Cardiac fibroblast (primary cell): ENCODE results near the gene C19orf67.
A peak's percentile ranks its signal among the peaks of the same experiment; 100 is the strongest.

Experiments
- DNase-seq, 2 donors: peaks; one replicate each; pipeline versions ENCODE4 v3.0.0 to v3.0.0-alpha.2; 2010; ENCODE audit warnings: low read depth in 2 of 2
- H3K4me3 ChIP-seq, 2 donors: replicated peaks in 1 of 2; 1 replicate in 1 of 2; 2 replicates in 1 of 2; pipeline ENCODE4 v1.5.1; 2011; ENCODE audit warnings: low read depth in 2 of 2, low read length in 2 of 2, mild to moderate bottlenecking in 2 of 2, moderate library complexity in 1 of 2
- TF ChIP-seq, protein P1 (sequence below): IDR thresholded peaks from one replicate; pipeline ENCODE4 v1.5.1; 2011; ENCODE audit warnings: low read depth, mild to moderate bottlenecking, low read length, inconsistent platforms

C19orf67 gene

DNA sequence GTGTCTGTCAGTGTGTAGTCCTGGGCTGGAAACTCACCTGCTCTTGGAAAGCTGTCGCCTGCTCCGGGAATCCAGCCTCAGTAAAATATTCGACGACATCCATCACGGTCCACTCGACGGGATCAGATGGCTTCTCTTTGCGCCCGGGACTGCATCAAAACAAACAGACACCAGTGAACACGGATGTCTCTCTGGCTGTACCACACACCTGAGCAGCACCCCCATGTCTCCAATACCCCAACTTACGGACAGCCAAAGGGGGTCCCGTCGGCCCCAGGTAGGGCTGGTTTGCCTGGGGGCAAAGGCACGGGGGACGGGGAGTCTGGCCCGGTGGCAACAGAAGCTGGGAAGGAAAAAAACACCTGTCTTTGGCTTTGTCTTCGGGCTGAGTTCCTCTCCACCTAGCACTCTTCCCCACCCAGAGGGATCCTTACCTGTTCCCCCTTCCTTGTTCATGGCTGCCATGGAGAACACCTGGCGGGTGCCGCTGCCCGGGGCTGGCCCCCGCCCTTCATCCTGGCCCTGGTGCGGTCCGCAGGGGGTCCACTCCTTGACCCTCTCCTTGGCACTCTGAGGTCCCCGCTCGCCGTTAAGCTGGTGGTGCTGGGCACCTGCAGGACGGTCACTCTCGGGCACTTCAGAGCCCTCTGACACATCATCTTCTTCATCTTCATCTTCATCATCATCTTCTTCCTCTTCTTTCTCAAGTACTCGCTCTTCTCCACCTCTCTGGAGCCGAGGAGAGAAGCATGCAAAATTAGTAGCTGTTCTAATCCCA is 3.2 kb upstream of the C19orf67 start:
- TF ChIP-seq, protein P1, sequence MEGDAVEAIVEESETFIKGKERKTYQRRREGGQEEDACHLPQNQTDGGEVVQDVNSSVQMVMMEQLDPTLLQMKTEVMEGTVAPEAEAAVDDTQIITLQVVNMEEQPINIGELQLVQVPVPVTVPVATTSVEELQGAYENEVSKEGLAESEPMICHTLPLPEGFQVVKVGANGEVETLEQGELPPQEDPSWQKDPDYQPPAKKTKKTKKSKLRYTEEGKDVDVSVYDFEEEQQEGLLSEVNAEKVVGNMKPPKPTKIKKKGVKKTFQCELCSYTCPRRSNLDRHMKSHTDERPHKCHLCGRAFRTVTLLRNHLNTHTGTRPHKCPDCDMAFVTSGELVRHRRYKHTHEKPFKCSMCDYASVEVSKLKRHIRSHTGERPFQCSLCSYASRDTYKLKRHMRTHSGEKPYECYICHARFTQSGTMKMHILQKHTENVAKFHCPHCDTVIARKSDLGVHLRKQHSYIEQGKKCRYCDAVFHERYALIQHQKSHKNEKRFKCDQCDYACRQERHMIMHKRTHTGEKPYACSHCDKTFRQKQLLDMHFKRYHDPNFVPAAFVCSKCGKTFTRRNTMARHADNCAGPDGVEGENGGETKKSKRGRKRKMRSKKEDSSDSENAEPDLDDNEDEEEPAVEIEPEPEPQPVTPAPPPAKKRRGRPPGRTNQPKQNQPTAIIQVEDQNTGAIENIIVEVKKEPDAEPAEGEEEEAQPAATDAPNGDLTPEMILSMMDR: no peak
- no peak for DNase-seq
- H3K4me3 ChIP-seq: peak overlapping the region; percentile 46 to 68

DNA sequence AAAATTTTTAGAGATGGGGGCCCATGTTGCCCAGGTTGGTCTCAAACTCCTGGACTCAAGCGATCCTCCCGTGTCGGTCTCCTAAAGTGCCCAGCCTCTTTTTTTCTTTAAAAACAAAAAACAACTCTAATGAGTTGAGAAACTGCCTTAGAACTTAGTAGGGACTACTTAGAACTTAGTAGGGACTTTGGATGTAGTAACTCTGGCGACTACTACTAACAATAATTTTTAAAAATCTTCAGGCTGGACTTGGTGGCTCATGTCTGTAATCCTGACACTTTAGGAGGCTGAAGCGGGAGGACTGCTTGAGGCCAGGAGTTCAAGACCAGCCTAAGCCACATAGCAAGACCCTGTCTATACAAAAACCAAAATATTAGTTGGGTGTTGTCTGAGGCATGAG is 515 bp upstream of the C19orf67 start:
- TF ChIP-seq, protein P1: no peak
- DNase-seq: no peak
- no peak overlapping the region for H3K4me3 ChIP-seq

DNA sequence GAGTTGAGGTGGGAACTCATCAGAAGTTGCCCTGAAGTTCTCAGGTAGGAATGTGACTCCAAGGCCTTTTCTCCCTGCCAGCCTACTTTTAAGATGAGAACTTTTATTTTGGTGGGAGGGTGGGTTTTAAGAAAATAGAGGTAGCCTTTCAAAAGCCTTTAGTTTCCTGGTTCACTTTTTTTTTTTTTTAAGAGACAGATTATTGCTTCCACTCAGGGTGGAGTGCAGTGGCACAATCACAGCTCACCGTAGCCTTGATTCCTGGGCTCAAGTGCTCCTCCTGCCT is 3.0 kb downstream of the C19orf67 start:
- DNase-seq: no peak
- no peak overlapping the region for H3K4me3 ChIP-seq
- TF ChIP-seq, protein P1: no peak

DNA sequence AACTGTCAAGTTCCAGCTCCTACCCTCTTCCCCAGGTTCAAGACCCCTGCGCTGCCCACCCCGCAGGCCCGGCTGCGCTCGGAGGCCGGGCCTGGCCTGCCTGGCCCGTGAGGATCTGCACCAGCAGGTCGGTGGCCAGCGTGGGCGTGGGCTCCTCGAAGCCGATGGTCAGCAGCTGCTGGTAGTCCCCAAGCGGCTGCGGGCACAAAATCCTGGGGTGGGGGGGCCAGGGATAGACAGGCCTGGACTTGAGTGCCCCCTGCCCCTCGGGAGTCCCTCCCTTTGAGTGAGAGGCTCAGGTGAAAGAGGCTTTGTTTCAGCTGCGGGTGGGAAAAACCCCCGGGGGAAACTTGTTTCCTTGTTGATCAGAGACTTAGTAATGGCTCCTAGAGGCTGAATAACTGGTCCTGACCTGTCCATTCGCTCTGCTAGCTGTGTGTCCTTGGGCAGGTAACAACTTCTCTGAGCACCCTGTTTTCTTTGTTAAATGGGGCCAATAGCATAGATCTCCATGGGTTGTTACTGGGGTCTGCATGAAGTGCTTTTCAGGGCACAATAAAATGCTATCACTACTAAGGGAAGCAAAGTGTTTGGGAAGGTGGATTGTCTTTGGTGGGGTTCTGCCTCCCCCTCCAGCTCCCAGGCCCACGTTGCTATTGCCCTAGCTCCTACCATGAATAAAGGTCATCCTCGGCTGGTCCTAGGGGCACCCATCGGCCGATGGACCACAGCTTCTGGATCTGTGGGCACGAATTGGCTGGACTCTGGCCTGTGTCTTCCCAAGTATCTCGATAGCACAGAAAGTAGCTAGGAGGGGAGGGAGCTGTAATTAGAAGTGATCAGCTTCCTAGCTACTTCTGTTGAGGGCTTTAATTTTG is 3.5 kb downstream of the C19orf67 start:
- peak overlapping the region; percentile 66 to 77 for H3K4me3 ChIP-seq
- TF ChIP-seq, protein P1: no peak
- DNase-seq: no peak

DNA sequence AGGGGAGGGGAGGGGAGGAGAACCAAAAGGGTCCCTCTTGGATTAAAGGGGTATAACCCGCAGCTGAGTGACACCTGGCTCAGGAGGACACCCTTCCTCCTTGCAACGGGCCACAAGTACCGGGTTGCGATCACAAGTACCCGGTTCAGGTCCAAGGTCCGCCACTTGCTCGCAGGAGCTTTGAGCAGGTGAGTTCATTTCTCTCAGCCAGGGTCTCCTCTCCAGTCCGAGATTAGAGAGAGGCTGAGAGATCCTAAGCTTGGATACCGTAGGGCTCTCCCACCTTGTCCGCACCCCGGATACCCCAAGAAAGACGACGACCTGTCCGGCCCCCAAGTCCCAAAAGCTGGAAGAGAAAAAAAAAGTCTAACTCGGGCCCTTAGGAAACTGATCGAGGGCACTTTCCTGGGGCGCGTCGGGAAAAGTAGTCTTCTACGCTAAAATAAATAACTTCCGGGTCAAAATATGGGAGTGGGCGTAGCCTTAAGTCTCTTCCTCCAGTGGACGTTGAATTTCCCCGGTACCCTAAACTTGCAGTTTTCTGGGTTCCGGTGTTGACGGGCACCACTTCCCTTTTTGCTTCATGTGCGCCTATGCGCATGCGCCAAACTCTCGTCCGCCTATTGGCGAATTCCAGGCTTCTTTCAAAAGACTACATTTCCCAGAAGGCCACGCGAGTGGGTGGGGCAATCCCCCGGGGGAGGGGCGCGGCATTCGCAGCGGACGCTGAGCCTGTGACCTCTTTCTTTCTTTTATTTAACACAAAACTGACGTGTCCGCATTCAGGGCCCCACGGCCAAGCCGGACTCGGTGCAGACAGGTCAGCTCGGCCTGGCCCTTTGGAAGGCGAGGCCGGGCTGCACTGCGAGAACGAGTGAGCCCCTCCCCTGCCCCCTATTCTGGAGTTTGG is 4.4 kb downstream of the C19orf67 start:
- TF ChIP-seq, protein P1: no peak
- DNase-seq: peak; percentile 100

DNA sequence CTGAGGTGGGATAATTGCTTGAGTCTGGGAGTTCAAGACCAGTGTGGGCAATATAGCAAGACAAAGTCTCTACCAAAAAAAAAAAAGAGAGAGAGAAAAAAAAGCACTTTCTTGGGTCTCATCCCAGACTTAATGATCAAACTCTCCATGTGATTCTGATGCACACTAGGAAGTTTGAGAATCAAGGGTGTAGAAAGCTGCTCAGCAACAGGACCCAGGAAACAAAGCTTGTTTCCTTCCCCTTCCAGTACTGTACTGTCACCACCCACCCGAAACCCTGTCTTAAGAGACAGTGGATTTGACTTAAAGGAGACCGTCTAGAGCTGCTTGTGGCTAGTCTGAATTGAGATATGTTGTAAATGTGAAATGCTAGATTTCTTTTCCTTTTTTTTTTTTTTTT is 7.2 kb downstream of the C19orf67 start:
- DNase-seq: peak in 1 of 2 donors; percentile 29
- TF ChIP-seq, protein P1: no peak
- no peak overlapping the region for H3K4me3 ChIP-seq

More for the DNA sequence above, 4.4 kb downstream of the C19orf67 start:
- H3K4me3 ChIP-seq: peak overlapping the region; percentile 66 to 77
